K562 (cell line): Measurements from ENCODE around the gene MPV17L2. TPM values are rescaled to one million over a fixed set of nuclear protein-coding genes. Genes with fewer than 3 reads are reported as not detected.

Experiments
- CXXC5 ChIP-seq: fragments of 250-450 bp; sonication (Bioruptor Pico); IDR thresholded peaks from 2 replicates; pipeline ENCODE4 v1.8.0; 2022; ENCODE audit warnings: inconsistent platforms, mild to moderate bottlenecking, moderate library complexity
- EGR1 ChIP-seq: fragments of 450-650 bp; conservative IDR thresholded peaks from 2 replicates; pipeline ENCODE4 v1.6.1; 2017; ENCODE audit warnings: mild to moderate bottlenecking
- ESRRA ChIP-seq: fragments of 450-650 bp; IDR thresholded peaks from 2 replicates; pipeline ENCODE4 v1.6.1; 2014; ENCODE audit warnings: low read depth, mild to moderate bottlenecking, moderate library complexity, borderline replicate concordance
- FOXM1 ChIP-seq, 2 experiments: fragments of 450-650 bp in 1 of 2; sonication (generic) in 1 of 2; formaldehyde crosslinking in 1 of 2; IDR thresholded peaks; 2 replicates each; pipeline versions ENCODE4 v1.6.1 to v1.9.0; 2017 to 2022; ENCODE audit warnings: low read depth in 2 of 2, mild to moderate bottlenecking in 2 of 2, missing genetic modification reagents in 1 of 2, moderate library complexity in 1 of 2
- NCOA6 ChIP-seq: fragments of 450-650 bp; IDR thresholded peaks from 2 replicates; pipeline ENCODE4 v1.6.1; 2017; ENCODE audit warnings: mild to moderate bottlenecking
- NFIX ChIP-seq: fragments of 250-450 bp; sonication (Bioruptor Pico); IDR thresholded peaks from 2 replicates; pipeline ENCODE4 v1.4.0; 2020; ENCODE audit warnings: low read depth, mild to moderate bottlenecking, moderate library complexity
- NFRKB ChIP-seq: fragments of 450-650 bp; IDR thresholded peaks from 2 replicates; pipeline ENCODE4 v1.6.1; 2016; ENCODE audit warnings: low read depth
- RB1 ChIP-seq: fragments of 450-650 bp; IDR thresholded peaks from 2 replicates; pipeline ENCODE4 v1.6.1; 2017; ENCODE audit warnings: low read depth, mild to moderate bottlenecking
- SAFB ChIP-seq: fragments of 200-400 bp; formaldehyde crosslinking; IDR thresholded peaks from 2 replicates; pipeline ENCODE4 v1.6.1; 2017; ENCODE audit warnings: low read depth, low read length, borderline replicate concordance
- SMAD2 ChIP-seq: fragments of 150-350 bp; IDR thresholded peaks from 2 replicates; pipeline ENCODE4 v1.6.1; 2014; ENCODE audit warnings: low read depth, mild to moderate bottlenecking, low read length
- SMAD3 ChIP-seq: fragments of 450-650 bp; formaldehyde crosslinking; conservative IDR thresholded peaks from 2 replicates; pipeline ENCODE4 v1.4.0; 2020; ENCODE audit warnings: mild to moderate bottlenecking
- SMARCB1 ChIP-seq: IDR thresholded peaks from 2 replicates; pipeline ENCODE4 v1.6.1; 2011; ENCODE audit warnings: improper control_type of control experiment, low read depth; ENCODE audit not compliant: insufficient read length
- SMC3 ChIP-seq: conservative IDR thresholded peaks from 2 replicates; pipeline ENCODE4 v1.6.1; 2011; ENCODE audit warnings: low read depth, low read length, improper control_type of control experiment; ENCODE audit not compliant: insufficient read depth
- SNRNP70 ChIP-seq: fragments of 200-400 bp; formaldehyde crosslinking; optimal IDR thresholded peaks from 2 replicates; pipeline ENCODE3; 2017; ENCODE audit warnings: low read depth, low read length
- TBL1XR1 ChIP-seq, 2 experiments: IDR thresholded peaks; 2 replicates each; pipeline ENCODE4 v1.6.1; 2012; ENCODE audit warnings: improper control_type of control experiment in 2 of 2, low read length in 2 of 2, mild to moderate bottlenecking in 1 of 2
- TRIM28 ChIP-seq: fragments of 450-650 bp; IDR thresholded peaks from 2 replicates; pipeline ENCODE4 v1.6.1; 2017
- ZBTB2 ChIP-seq: fragments of 450-650 bp; IDR thresholded peaks from 2 replicates; pipeline ENCODE4 v1.6.1; 2016; ENCODE audit warnings: antibody characterized with exemption
- ZC3H8 ChIP-seq: fragments of 450-650 bp; IDR thresholded peaks from 2 replicates; pipeline ENCODE4 v1.6.1; 2017
- ZFP91 ChIP-seq: sonication (generic); formaldehyde crosslinking; IDR thresholded peaks from 2 replicates; pipeline ENCODE4 v1.8.0; 2022; ENCODE audit warnings: mild to moderate bottlenecking, missing genetic modification reagents
- ZNF165 ChIP-seq: fragments of 250-450 bp; sonication (Bioruptor Pico); IDR thresholded peaks from 2 replicates; pipeline ENCODE4 v1.4.0; 2020; ENCODE audit warnings: borderline replicate concordance
- ZNF217 ChIP-seq: sonication (generic); formaldehyde crosslinking; IDR thresholded peaks from 2 replicates; pipeline ENCODE4 v1.8.0; 2022; ENCODE audit warnings: mild to moderate bottlenecking, missing genetic modification reagents
- ZNF76 ChIP-seq: fragments of 250-450 bp; sonication (Bioruptor Pico); IDR thresholded peaks from 2 replicates; pipeline ENCODE4 v1.4.0; 2020; ENCODE audit warnings: mild to moderate bottlenecking, moderate library complexity, borderline replicate concordance
- polyA plus RNA-seq, 8 experiments: library from polyadenylated mRNA; depleted of rRNA in 4 of 8; stranded (reverse) in 5 of 8; unstranded in 3 of 8; fragments of >200 nt; fragmentation: Nextera tagmentation in 2 of 8; fragmentation: Illumina TruSeq in 1 of 8; extraction: Ambion mirVana in 2 of 8; extraction: Trizol in 1 of 8; gene quantifications; 2 replicates each; pipeline versions ENCODE4 v1.2.1 to v1.2.3, GENCODE V29; 2011 to 2014; ENCODE audit warnings: inconsistent platforms in 1 of 8, missing spikeins in 1 of 8
- total RNA-seq, 7 experiments: library from RNA; depleted of rRNA in 6 of 7; stranded (reverse); fragments of >200 nt in 6 of 7; fragmentation: Illumina TruSeq in 2 of 7; extraction: Trizol in 2 of 7; gene quantifications; 2 replicates each; pipeline versions ENCODE4 v1.2.1 to v1.2.3, GENCODE V29; 2011 to 2021; ENCODE audit warnings: low replicate concordance in 1 of 7
- TF ChIP-seq, protein P1 (sequence below): fragments of 250-450 bp; sonication (Bioruptor Pico); IDR thresholded peaks from 2 replicates; pipeline ENCODE4 v1.5.0; 2021; ENCODE audit warnings: mild to moderate bottlenecking, moderate library complexity

Gene MPV17L2
- total and polyA plus RNA-seq, 9 of the 15 experiments (the other 6 are each of a cell fraction or from before 2014, with no cell fraction given) = 10.6 to 60.2 (median 28.5) TPM

DNA sequence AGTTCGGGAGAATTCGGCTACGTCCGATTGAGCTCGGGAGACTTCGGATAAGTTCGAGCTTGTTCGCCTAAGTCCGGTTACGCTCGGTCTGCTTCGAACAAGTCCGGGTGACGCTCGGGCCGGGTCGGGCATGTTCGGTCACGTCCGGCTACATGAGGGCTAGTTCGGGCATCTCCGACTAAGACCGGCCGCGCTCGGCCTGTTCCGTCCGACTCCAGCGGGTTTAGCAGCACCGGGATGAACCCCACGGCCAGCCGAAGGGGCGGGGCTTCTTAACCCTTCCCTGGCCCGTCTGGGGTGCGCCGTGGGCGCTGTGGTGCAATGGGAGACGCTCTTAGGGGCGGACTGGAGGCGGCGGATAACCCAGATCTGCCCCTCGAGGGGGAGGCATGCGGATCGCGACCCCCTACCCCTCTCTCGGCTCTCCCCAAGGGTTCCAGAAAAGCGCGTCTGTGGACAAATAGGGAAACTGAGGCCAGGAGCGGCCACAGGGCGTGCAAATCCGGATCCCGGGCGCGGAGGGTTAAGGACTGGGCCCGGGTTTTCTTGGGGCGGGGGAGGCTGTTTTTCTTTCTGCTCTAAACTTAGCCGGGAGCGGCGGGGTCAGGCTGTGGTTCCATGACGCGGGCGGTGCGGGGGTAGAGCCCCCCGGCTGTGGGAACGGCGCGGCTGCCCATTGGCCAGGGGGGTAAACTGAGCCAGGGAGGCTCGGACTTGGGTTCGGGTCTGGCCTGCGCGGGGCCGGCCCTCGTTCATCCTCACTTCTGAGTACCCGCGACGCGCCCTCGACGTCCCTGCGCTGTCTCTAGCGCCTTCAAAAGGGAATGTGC, 31.7 kb downstream of the MPV17L2 start (continued):
- peak; percentile 56; the same call in 1 of the 2 replicates for TF ChIP-seq SAFB
- no peak for TF ChIP-seq SMARCB1
- TF ChIP-seq ZBTB2 = peak; percentile 69; the same call in 1 of the 2 replicates
- peak; percentile 72; the same call in 1 of the 2 replicates for TF ChIP-seq FOXM1 (IDR thresholded peaks at IDR 0.05; ENCODE audit: low read depth)
- TF ChIP-seq FOXM1 (CRISPR knock-in tag; IDR thresholded peaks at IDR 0.05; ENCODE audit: low read depth) = no peak
- TF ChIP-seq NCOA6 = peak; percentile 88
- TF ChIP-seq EGR1 = peak; percentile 76
- TF ChIP-seq TRIM28 = no peak
- TF ChIP-seq ZNF165 (CRISPR knock-in tag) = no peak
- TF ChIP-seq, protein P1, sequence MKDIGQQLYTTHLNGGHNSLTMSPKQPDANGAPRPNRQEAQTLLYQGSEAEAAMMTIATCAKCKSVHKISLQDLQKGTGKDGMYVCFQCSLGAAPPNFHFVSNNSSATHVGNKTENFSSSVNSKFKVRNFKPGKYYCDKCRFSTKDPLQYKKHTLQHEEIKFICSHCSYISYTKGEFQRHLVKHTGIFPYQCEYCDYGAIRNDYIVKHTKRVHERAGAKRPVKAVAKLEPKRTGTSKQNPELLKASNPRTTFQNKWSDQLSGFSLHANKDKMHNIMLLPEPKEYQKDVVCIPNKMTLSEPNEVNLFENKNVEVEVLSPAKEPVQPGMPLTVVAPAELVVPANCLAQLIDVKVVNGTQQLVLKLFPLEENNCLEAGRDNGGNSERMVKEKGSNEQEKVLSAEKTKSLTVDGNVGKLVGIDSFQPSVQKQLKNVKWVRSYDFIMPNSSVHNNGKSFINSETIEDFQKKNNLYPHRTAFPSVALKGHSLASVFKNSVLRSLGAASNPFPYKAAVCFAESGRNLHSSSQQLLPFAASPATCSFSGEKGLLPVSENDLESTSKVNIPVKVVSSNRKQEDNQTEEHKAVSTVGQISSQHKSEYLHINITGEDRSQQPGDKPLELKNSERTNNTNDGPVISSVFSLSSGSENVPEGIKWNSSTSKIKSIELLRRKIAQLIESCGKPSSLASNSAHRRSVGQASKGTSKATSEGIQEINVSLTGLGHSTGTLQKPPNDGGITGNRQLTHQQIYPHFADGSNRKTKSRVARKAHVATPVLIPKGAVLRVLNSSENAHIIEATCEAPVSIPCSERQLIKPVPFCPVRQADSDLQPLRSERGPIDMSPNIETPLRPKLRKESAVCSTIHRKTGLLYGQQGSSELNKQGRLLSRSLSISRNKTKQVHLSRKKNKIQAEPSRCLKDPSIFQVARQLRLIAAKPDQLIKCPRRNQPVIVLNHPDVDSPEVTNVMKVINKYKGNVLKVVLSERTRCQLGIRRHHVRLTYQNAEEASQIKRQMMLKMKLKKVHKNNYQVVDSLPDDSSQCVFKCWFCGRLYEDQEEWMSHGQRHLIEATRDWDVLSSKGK (CRISPR knock-in tag) = no peak
- TF ChIP-seq NFRKB = peak; percentile 40; the same call in 1 of the 2 replicates
- no peak for TF ChIP-seq SMAD2
- TF ChIP-seq ZFP91 (CRISPR knock-in tag) = 0 out of 2 replicates have a peak, but pooled peaks have one; percentile 25
- TF ChIP-seq ZNF76 (CRISPR knock-in tag) = no peak
- TF ChIP-seq ZNF217 (CRISPR knock-in tag) = no peak
- no peak for TF ChIP-seq SMC3
- TF ChIP-seq NFIX = no peak
- peak; percentile 37; the same call in 1 of the 2 replicates for TF ChIP-seq CXXC5 (CRISPR knock-in tag)
- TF ChIP-seq ESRRA = 0 out of 2 replicates have a peak, but pooled peaks have one; percentile 41
- TF ChIP-seq TBL1XR1 (IDR thresholded peaks at IDR 0.05; ENCODE audit: low read length in 2 of 2) = 0 out of 4 replicates have a peak, but pooled peaks of 1 of the 2 experiments have one; percentile 7
- no peak for TF ChIP-seq SMAD3 (CRISPR knock-in tag)
- no peak for TF ChIP-seq ZC3H8
- TF ChIP-seq RB1 = no peak
- no peak for TF ChIP-seq SNRNP70
